ENCODE measurements around the gene MCC. TPM values are rescaled to one million over a fixed set of nuclear protein-coding genes. Genes with fewer than 3 reads are reported as not detected.

Gene MCC
- total RNA-seq: 10 to 100 TPM; 57.7 to 91.5 (median 76.0) TPM

- TF ChIP-seq POLR2A (IDR thresholded peaks at IDR 0.05): no peak
- TF ChIP-seq, protein P1, sequence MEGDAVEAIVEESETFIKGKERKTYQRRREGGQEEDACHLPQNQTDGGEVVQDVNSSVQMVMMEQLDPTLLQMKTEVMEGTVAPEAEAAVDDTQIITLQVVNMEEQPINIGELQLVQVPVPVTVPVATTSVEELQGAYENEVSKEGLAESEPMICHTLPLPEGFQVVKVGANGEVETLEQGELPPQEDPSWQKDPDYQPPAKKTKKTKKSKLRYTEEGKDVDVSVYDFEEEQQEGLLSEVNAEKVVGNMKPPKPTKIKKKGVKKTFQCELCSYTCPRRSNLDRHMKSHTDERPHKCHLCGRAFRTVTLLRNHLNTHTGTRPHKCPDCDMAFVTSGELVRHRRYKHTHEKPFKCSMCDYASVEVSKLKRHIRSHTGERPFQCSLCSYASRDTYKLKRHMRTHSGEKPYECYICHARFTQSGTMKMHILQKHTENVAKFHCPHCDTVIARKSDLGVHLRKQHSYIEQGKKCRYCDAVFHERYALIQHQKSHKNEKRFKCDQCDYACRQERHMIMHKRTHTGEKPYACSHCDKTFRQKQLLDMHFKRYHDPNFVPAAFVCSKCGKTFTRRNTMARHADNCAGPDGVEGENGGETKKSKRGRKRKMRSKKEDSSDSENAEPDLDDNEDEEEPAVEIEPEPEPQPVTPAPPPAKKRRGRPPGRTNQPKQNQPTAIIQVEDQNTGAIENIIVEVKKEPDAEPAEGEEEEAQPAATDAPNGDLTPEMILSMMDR (IDR thresholded peaks at IDR 0.05): no peak
- H3K4me3 ChIP-seq (ENCODE audit: low read depth, poor library complexity, severe bottlenecking): peak within 1 kb of the TSS; percentile 65
- WGBS, 2 donors: 1% methylated on average over 17 to 57 of the region's 86 CpGs
- intact Hi-C loops (cut with DNase I; ENCODE audit: low total_unique reads): no loop called here
- DNase-seq (ENCODE audit: low spot score in 2 of 2): peak; percentile 50 to 89
Measured at GRCh38 chr5:113487781-113488644, at the start of gene MCC. Gene MCC (minus strand): TSS chr5:113488453.

- intact Hi-C loops (cut with DNase I; ENCODE audit: low total_unique reads): no loop called here
- H3K4me3 ChIP-seq (ENCODE audit: low read depth, poor library complexity, severe bottlenecking): no peak overlapping the region
- DNase-seq (ENCODE audit: low spot score in 2 of 2): no peak
- 94 to 99% methylated on average over 2 of the region's 2 CpGs for WGBS, 2 donors
- no peak for TF ChIP-seq POLR2A (IDR thresholded peaks at IDR 0.05)
- TF ChIP-seq, protein P1 (IDR thresholded peaks at IDR 0.05): no peak
Measured at GRCh38 chr5:113531481-113532159, 43.4 kb upstream of the MCC start.

DNA sequence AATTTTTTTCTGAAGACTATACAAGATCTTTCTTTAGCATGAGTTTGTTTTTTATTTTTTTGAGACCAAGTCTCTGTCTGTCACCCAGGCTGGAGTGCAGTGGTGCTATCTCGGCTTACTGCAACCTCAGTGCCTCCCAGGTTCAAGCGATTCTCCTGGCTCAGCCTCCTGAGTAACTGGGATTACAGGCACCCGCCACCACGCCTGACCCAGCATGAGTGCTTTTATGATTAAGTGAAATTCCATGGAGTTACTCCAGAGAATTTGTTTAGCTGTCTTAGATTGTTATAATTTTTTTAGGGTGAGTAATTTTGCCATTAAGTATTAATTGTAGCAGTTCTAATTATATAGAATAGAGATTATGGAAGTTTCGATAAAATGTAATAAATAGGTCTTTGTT lies 39.5 kb upstream of the MCC start:
- TF ChIP-seq, protein P1 (IDR thresholded peaks at IDR 0.05): no peak
- no peak for DNase-seq (ENCODE audit: low spot score in 2 of 2)
- WGBS, 2 donors: 91 to 97% methylated on average over 5 of the region's 5 CpGs
- intact Hi-C loops (cut with DNase I; ENCODE audit: low total_unique reads): no loop called here
- H3K4me3 ChIP-seq (ENCODE audit: low read depth, poor library complexity, severe bottlenecking): no peak overlapping the region

DNA sequence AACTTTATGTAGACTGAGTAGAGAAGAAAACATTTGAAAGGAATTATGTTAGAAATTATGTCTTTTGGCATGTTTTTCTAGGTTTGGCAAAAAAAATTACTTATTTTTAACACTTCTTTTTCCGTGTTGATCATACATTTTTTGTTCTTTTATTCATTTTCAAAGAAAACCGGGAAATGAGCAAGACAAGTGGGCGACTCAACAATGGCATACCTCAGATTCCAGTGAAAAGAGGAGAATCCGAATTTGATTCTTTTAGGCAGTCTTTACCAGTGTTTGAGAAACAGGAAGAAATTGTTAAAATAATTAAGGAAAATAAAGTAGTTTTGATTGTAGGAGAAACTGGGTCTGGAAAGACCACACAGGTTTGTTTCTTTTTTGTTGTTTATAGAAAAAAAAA lies 38.2 kb upstream of the MCC start:
- intact Hi-C loops (cut with DNase I; ENCODE audit: low total_unique reads): no loop called here

DNA sequence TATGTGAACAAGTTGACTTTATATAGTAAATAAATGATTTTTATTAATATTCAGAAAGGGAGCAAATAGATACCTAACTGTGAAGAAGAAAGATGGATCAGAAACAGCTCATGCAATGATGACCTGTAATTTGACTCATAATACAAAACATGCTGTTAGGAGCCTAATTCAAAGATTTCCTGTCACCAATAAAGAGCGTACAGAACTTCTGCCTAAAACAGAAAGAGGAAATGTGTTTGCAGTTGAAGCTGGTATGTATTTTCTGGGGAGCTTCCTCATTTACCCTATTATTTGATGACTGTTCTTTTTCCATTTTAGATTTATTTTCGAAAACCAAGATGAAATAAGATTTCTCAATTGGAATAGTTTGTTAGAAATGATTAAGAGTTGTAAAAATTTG lies 36.7 kb upstream of the MCC start:
- no peak for DNase-seq (ENCODE audit: low spot score in 2 of 2)
- intact Hi-C loops (cut with DNase I; ENCODE audit: low total_unique reads): no loop called here
- no peak overlapping the region for H3K4me3 ChIP-seq (ENCODE audit: low read depth, poor library complexity, severe bottlenecking)
- 59 to 61% methylated on average over 2 of the region's 2 CpGs for WGBS, 2 donors
- TF ChIP-seq POLR2A (IDR thresholded peaks at IDR 0.05): no peak

More for the DNA sequence above, 38.2 kb upstream of the MCC start:
- DNase-seq (ENCODE audit: low spot score in 2 of 2): no peak
- WGBS, 2 donors: 84 to 88% methylated on average over 4 of the region's 4 CpGs
- TF ChIP-seq, protein P1 (IDR thresholded peaks at IDR 0.05): no peak
- TF ChIP-seq POLR2A (IDR thresholded peaks at IDR 0.05): no peak
- no peak overlapping the region for H3K4me3 ChIP-seq (ENCODE audit: low read depth, poor library complexity, severe bottlenecking)

DNA sequence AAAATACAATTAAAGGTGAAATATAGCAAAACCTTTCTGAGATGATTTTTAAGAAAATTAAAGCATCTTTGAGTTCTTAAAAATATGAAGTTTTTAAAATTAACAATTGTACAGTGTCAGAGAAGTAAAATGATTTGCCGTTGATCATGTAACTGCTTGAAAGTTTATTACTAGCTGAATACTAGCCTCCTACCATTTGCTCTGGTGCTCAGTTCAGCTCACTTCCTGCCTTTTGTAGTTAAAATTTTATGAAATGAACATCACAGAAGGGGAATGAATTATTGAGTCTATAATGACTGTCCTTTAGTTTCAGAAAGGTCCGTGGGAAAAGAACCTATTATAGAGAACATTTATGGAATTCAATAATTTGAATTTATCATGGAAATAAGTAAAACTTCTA lies 34.9 kb upstream of the MCC start:
- no peak for DNase-seq (ENCODE audit: low spot score in 2 of 2)
- TF ChIP-seq, protein P1 (IDR thresholded peaks at IDR 0.05): no peak
- TF ChIP-seq POLR2A (IDR thresholded peaks at IDR 0.05): no peak
- no peak overlapping the region for H3K4me3 ChIP-seq (ENCODE audit: low read depth, poor library complexity, severe bottlenecking)
- 83 to 88% methylated on average over 2 of the region's 2 CpGs for WGBS, 2 donors
- intact Hi-C loops (cut with DNase I; ENCODE audit: low total_unique reads): no loop called here
